H1 (cell line): ENCODE results near the gene PSMC2. TPM values are rescaled to one million over a fixed set of nuclear protein-coding genes. Genes with fewer than 3 reads are reported as not detected.

Source experiments
- CTCF ChIA-PET: fragments of 300-600 bp; sonication (Branson Sonifier 250); formaldehyde crosslinking; loops from one replicate; lab custom pipeline; 2021; ENCODE audit not compliant: partially characterized antibody; lab: Charles Lee
- POLR2A ChIA-PET: fragments of 300-600 bp; sonication (Branson Sonifier 250); formaldehyde crosslinking; loops from one replicate; lab custom pipeline; 2021; ENCODE audit warnings: inconsistent platforms; ENCODE audit not compliant: partially characterized antibody; lab: Charles Lee
- DNase-seq, 2 experiments: peaks; one replicate each; pipeline versions ENCODE4 v3.0.0 to v3.0.0-alpha.2; 2010 to 2022; ENCODE audit warnings: low spot score in 2 of 2, low read depth in 1 of 2, mixed read lengths in 1 of 2
- FAIRE-seq: peaks from 2 replicates; lab custom pipeline; 2011; peaks lifted over from hg19 to GRCh38; lab: Jason Lieb, UNC
- H2AFZ ChIP-seq: 2 replicates; pipeline ENCODE4 v1.8.1; 2012; ENCODE audit warnings: low read length, inconsistent platforms
- H2AK5ac ChIP-seq: 2 replicates; pipeline ENCODE4 v1.6.1; 2013; ENCODE audit warnings: low read depth, low read length
- H2BK120ac ChIP-seq: replicated peaks from 2 replicates; pipeline ENCODE3; 2013; ENCODE audit warnings: low read depth, low read length, inconsistent platforms
- H2BK12ac ChIP-seq: 2 replicates; pipeline ENCODE4 v1.6.1; 2013; ENCODE audit warnings: low read depth, low read length
- H2BK15ac ChIP-seq: 2 replicates; pipeline ENCODE4 v1.6.1; 2013; ENCODE audit warnings: low read length
- H2BK20ac ChIP-seq: 2 replicates; pipeline ENCODE4 v1.6.1; 2013; ENCODE audit warnings: low read length
- H2BK5ac ChIP-seq: 2 replicates; pipeline ENCODE4 v1.6.1; 2013; ENCODE audit warnings: low read depth, low read length
- H3K14ac ChIP-seq: 2 replicates; pipeline ENCODE4 v1.6.1; 2013; ENCODE audit warnings: inconsistent platforms; ENCODE audit not compliant: insufficient read length
- H3K18ac ChIP-seq: 2 replicates; pipeline ENCODE4 v1.6.1; 2013; ENCODE audit warnings: low read length; ENCODE audit errors: extremely low read depth
- H3K23ac ChIP-seq: 2 replicates; pipeline ENCODE4 v1.6.1; 2013; ENCODE audit warnings: inconsistent platforms; ENCODE audit not compliant: insufficient read length
- H3K23me2 ChIP-seq: 2 replicates; pipeline ENCODE4 v1.6.1; 2013; ENCODE audit warnings: low read depth, low read length
- H3K27ac ChIP-seq: 2 replicates; pipeline ENCODE4 v1.6.1; 2011; ENCODE audit warnings: low read depth, low read length, inconsistent platforms
- H3K27me3 ChIP-seq, 4 experiments: replicated peaks in 1 of 4; 1 replicate in 1 of 4; 2 replicates in 3 of 4; pipeline versions ENCODE4 v1.6.1 to v1.8.1; 2011 to 2013; ENCODE audit warnings: low read length in 3 of 4, mild to moderate bottlenecking in 3 of 4, inconsistent platforms in 2 of 4, mixed read lengths in 2 of 4, moderate library complexity in 1 of 4; ENCODE audit not compliant: control insufficient read depth in 3 of 4, insufficient read depth in 3 of 4; ENCODE audit errors: extremely low read depth in 1 of 4
- H3K36me3 ChIP-seq, 4 experiments: 2 replicates each; pipeline versions ENCODE4 v1.6.1 to v1.8.1; 2011 to 2013; ENCODE audit warnings: mild to moderate bottlenecking in 4 of 4, low read length in 3 of 4, moderate library complexity in 2 of 4, control low read depth in 1 of 4, inconsistent platforms in 1 of 4; ENCODE audit not compliant: insufficient read depth in 4 of 4, control insufficient read depth in 2 of 4
- H3K4ac ChIP-seq: replicated peaks from 2 replicates; pipeline ENCODE3; 2013; ENCODE audit warnings: low read length, low read depth, mixed read lengths, inconsistent platforms; ENCODE audit not compliant: insufficient read length
- H3K4me1 ChIP-seq, 4 experiments: replicated peaks in 1 of 4; 1 replicate in 1 of 4; 2 replicates in 3 of 4; pipeline versions ENCODE4 v1.6.1 to v1.8.1; 2011 to 2013; ENCODE audit warnings: low read length in 3 of 4, inconsistent platforms in 2 of 4, mixed read lengths in 1 of 4; ENCODE audit not compliant: insufficient read depth in 4 of 4, control insufficient read depth in 3 of 4
- H3K4me2 ChIP-seq, 2 experiments: 2 replicates each; pipeline versions ENCODE4 v1.6.1 to v1.8.1; 2011 to 2013; ENCODE audit warnings: low read depth in 2 of 2, low read length in 2 of 2, control low read depth in 1 of 2, inconsistent platforms in 1 of 2, mild to moderate bottlenecking in 1 of 2; ENCODE audit not compliant: insufficient read depth in 1 of 2
- H3K4me3 ChIP-seq, 4 experiments: fragments of 200-600, 300-600 bp in 1 of 4; sonication (generic), shearing (Covaris generic), sonication (Bioruptor Twin) in 1 of 4; 2 replicates each; pipeline versions ENCODE4 v1.5.1 to v1.8.1; 2011 to 2016; ENCODE audit warnings: low read length in 4 of 4, low read depth in 3 of 4, control low read depth in 2 of 4, inconsistent platforms in 2 of 4, mild to moderate bottlenecking in 2 of 4, mixed read lengths in 1 of 4, moderate library complexity in 1 of 4; ENCODE audit not compliant: insufficient read depth in 2 of 4; ENCODE audit errors: extremely low read depth in 1 of 4
- H3K56ac ChIP-seq: replicated peaks from 2 replicates; pipeline ENCODE3; 2013; ENCODE audit warnings: low read depth, mild to moderate bottlenecking, mixed read lengths, low read length, inconsistent platforms; ENCODE audit not compliant: insufficient read length
- H3K79me1 ChIP-seq: 2 replicates; pipeline ENCODE4 v1.6.1; 2013; ENCODE audit warnings: low read depth, low read length, control low read depth
- H3K79me2 ChIP-seq, 2 experiments: 2 replicates each; pipeline versions ENCODE4 v1.6.1 to v1.8.1; 2012 to 2013; ENCODE audit warnings: low read length in 2 of 2, mild to moderate bottlenecking in 2 of 2, inconsistent platforms in 1 of 2; ENCODE audit not compliant: insufficient read depth in 2 of 2, control insufficient read depth in 1 of 2
- H3K9ac ChIP-seq, 4 experiments: replicated peaks in 1 of 4; 1 replicate in 1 of 4; 2 replicates in 3 of 4; pipeline versions ENCODE4 v1.6.1 to v1.8.1; 2011 to 2013; ENCODE audit warnings: low read depth in 3 of 4, low read length in 3 of 4, control low read depth in 2 of 4, mild to moderate bottlenecking in 2 of 4, moderate library complexity in 2 of 4, inconsistent platforms in 1 of 4; ENCODE audit errors: extremely low read depth in 1 of 4
- H3K9me3 ChIP-seq, 2 experiments: 2 replicates each; pipeline versions ENCODE4 v1.6.1 to v1.8.1; 2012 to 2013; ENCODE audit warnings: mild to moderate bottlenecking in 2 of 2, moderate library complexity in 2 of 2, control low read depth in 1 of 2, inconsistent platforms in 1 of 2, low read depth in 1 of 2, low read length in 1 of 2, mixed read lengths in 1 of 2; ENCODE audit not compliant: insufficient read depth in 2 of 2
- H4K20me1 ChIP-seq, 2 experiments: replicated peaks in 1 of 2; 2 replicates each; pipeline versions ENCODE3 to v1.8.1; 2011 to 2013; ENCODE audit warnings: inconsistent platforms in 2 of 2, low read length in 2 of 2, mild to moderate bottlenecking in 1 of 2; ENCODE audit not compliant: insufficient read depth in 2 of 2, control insufficient read depth in 1 of 2
- H4K5ac ChIP-seq: 2 replicates; pipeline ENCODE4 v1.6.1; 2013; ENCODE audit warnings: low read length, low read depth, mixed read lengths, inconsistent platforms; ENCODE audit not compliant: insufficient read length
- H4K8ac ChIP-seq: 2 replicates; pipeline ENCODE4 v1.8.0; 2013; ENCODE audit warnings: mild to moderate bottlenecking, moderate library complexity, low read length, inconsistent platforms; ENCODE audit not compliant: insufficient read depth; ENCODE audit errors: extremely low read depth
- H4K91ac ChIP-seq: replicated peaks from 2 replicates; pipeline ENCODE3; 2013; ENCODE audit warnings: low read length, mixed read lengths, inconsistent platforms; ENCODE audit not compliant: insufficient read length
- CHD1 ChIP-seq: IDR thresholded peaks from 2 replicates; pipeline ENCODE4 v1.6.1; 2012; ENCODE audit warnings: low read depth, low read length, improper control_type of control experiment
- FOSL1 ChIP-seq: IDR thresholded peaks from 2 replicates; pipeline ENCODE4 v1.6.1; 2011; ENCODE audit warnings: mild to moderate bottlenecking, low read depth, low read length, moderate library complexity; ENCODE audit not compliant: insufficient read depth
- HDAC2 ChIP-seq, 2 experiments: fragments of 300-600 bp in 1 of 2; sonication (generic) in 1 of 2; IDR thresholded peaks; 2 replicates each; pipeline ENCODE4 v1.6.1; 2011 to 2012; ENCODE audit warnings: low read depth in 2 of 2, low read length in 2 of 2, mild to moderate bottlenecking in 2 of 2, moderate library complexity in 2 of 2, borderline replicate concordance in 1 of 2, inconsistent platforms in 1 of 2
- KDM5A ChIP-seq: fragments of 200-600 bp; IDR thresholded peaks from 2 replicates; pipeline ENCODE4 v1.7.1; 2012; ENCODE audit warnings: mild to moderate bottlenecking, low read length, inconsistent platforms, mixed read lengths
- PHF8 ChIP-seq: fragments of 200-600 bp; sonication (generic); conservative IDR thresholded peaks from 2 replicates; pipeline ENCODE4 v1.7.1; 2012; ENCODE audit warnings: low read depth, mild to moderate bottlenecking, inconsistent platforms, low read length, moderate library complexity
- RBBP5 ChIP-seq: IDR thresholded peaks from 2 replicates; pipeline ENCODE4 v1.7.1; 2012; ENCODE audit warnings: low read depth, mild to moderate bottlenecking, inconsistent platforms, low read length, moderate library complexity, borderline replicate concordance
- SIRT6 ChIP-seq: IDR thresholded peaks from one replicate; pipeline ENCODE4 v1.7.1; 2012; ENCODE audit warnings: low read length, inconsistent platforms
- TAF1 ChIP-seq: IDR thresholded peaks from 2 replicates; pipeline ENCODE4 v1.6.1; 2011; ENCODE audit warnings: mild to moderate bottlenecking, low read depth, low read length
- WGBS, 2 experiments: shearing (Covaris generic) in 1 of 2; methylation state at CpG; one replicate each; pipeline versions ENCODE4 v1.1.6 to v1.1.7; 2013 to 2015; ENCODE audit warnings: low lambda C conversion rate in 2 of 2, mixed read lengths in 2 of 2, inconsistent platforms in 1 of 2, low coverage in 1 of 2, missing lambda C conversion rate in 1 of 2; ENCODE audit not compliant: insufficient replicate concordance in 2 of 2, insufficient coverage in 1 of 2, insufficient read length in 1 of 2; ENCODE audit errors: extremely low coverage in 1 of 2, missing lambda C conversion rate in 1 of 2; 5-methylcytosine and 5-hydroxymethylcytosine counted together
- polyA plus RNA-seq, 7 experiments: library from polyadenylated mRNA; depleted of rRNA in 3 of 7; stranded (reverse) in 5 of 7; unstranded in 2 of 7; fragments of >200 nt in 5 of 7; fragments of 200-250 nt in 2 of 7; gene quantifications; 1 replicate in 5 of 7; 2 replicates in 1 of 7; 4 replicates in 1 of 7; pipeline versions ENCODE4 v1.2.1 to v1.2.3, GENCODE V29; 2011 to 2013; ENCODE audit warnings: missing spikeins in 2 of 7, mixed read lengths in 2 of 7
- total RNA-seq: library from RNA; stranded (reverse); fragmentation: NEBNext Ultra II Directional; extraction: Animal tissue kit (Norgen Biotek cat#: 25700); gene quantifications from 2 replicates; pipeline ENCODE4 v1.2.1, GENCODE V29; 2021

Gene PSMC2
- total and polyA plus RNA-seq, 2 of the 8 experiments (the other 6 are each of a cell fraction or from before 2014, with no cell fraction given), result 80.9 to 141 TPM

GRCh38 chr7:103412151-103412550, 64.7 kb downstream of the PSMC2 start:
- Histone ChIP-seq H2AK5ac (no peak overlapping the region), H3K14ac (no peak overlapping the region), H3K79me2 (no peaks in the 10 kb centered on the region), H2BK5ac (no peak overlapping the region), H3K9me3 (no peaks in the 10 kb centered on the region; a peak in 1 of 4 replicates), H3K23ac (no peak overlapping the region), H3K4ac (no peak overlapping the region), H4K5ac (no peak overlapping the region), H3K4me2 (no peak overlapping the region), H2BK120ac (no peak overlapping the region), H3K18ac (no peak overlapping the region), H3K27me3 (no peaks in the 10 kb centered on the region), H3K4me3 (no peak overlapping the region), H3K36me3 (no peaks in the 10 kb centered on the region), H2BK20ac (no peak overlapping the region), H3K79me1 (no peaks in the 10 kb centered on the region), H2BK12ac (no peak overlapping the region), H4K8ac (no peak overlapping the region), H4K91ac (no peak overlapping the region), H3K9ac (no peak overlapping the region), H3K27ac (no peak overlapping the region), H2AFZ (no peak overlapping the region), H3K23me2 (no peaks in the 10 kb centered on the region), H3K56ac (no peak overlapping the region), H3K4me1 (no peaks in the 10 kb centered on the region), H4K20me1 (no peaks in the 10 kb centered on the region), H2BK15ac (no peak overlapping the region)
- DNase-seq (no peak), FAIRE-seq (no peak)
- CTCF ChIA-PET, result no interaction called here
- TF ChIP-seq KDM5A (no peak), FOSL1 (no peak), TAF1 (no peak), SIRT6 (no peak), PHF8 (no peak), RBBP5 (no peak), CHD1 (no peak), HDAC2 (IDR thresholded peaks at IDR 0.05; ENCODE audit: borderline replicate concordance in 1 of 2, low read depth in 2 of 2, low read length in 2 of 2) (no peak)
- WGBS, 2 experiments, result 96% methylated on average over 1 of the region's 1 CpG; no CpG with 5 or more reads in 1 of the 2 experiments
- POLR2A ChIA-PET, result no interaction called here
